HUES6 (cell line): Measurements from ENCODE around the gene SEMA4D.

Experiments
- H3K27ac ChIP-seq: 2 replicates; pipeline ENCODE4 v1.7.0; 2013; ENCODE audit warnings: low read depth, mild to moderate bottlenecking, low read length, inconsistent platforms
- H3K27me3 ChIP-seq: 2 replicates; pipeline ENCODE4 v1.6.1; 2013; ENCODE audit warnings: low read length; ENCODE audit not compliant: control insufficient read depth, insufficient read depth
- H3K36me3 ChIP-seq: 2 replicates; pipeline ENCODE4 v1.6.1; 2013; ENCODE audit warnings: low read length; ENCODE audit not compliant: control insufficient read depth, insufficient read depth
- H3K4me1 ChIP-seq: 2 replicates; pipeline ENCODE4 v1.6.1; 2013; ENCODE audit warnings: low read length; ENCODE audit not compliant: control insufficient read depth, insufficient read depth
- H3K4me3 ChIP-seq: 2 replicates; pipeline ENCODE4 v1.5.1; 2013; ENCODE audit warnings: low read depth, low read length
- H3K9ac ChIP-seq: one replicate; pipeline ENCODE4 v1.6.1; 2013; ENCODE audit warnings: mild to moderate bottlenecking, low read length
- H3K9me3 ChIP-seq: 2 replicates; pipeline ENCODE4 v1.6.1; 2013; ENCODE audit warnings: low read depth, low read length; ENCODE audit not compliant: control insufficient read depth, insufficient read depth

SEMA4D gene

DNA sequence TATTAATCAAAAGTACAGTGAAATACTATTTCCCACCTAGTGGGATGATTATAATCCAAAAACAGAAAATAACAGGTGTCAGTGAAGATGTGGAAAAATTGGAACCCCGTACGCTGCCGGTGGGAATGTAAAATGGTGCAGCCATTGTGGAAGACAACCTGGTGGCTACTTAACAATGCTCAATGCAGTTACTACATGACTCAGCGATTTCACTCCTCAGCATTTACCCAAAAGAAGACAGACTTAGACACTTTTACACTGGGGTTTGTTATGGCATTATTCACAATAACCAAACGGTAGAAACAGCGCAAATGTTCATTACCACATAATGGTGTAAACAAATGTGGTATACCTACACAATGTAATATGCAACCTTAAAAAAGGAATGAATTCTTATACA lies 155.7 kb downstream of the SEMA4D start:
- no peaks in the 10 kb centered on the region for H3K9me3 ChIP-seq
- no peak overlapping the region for H3K9ac ChIP-seq
- no peak overlapping the region for H3K27ac ChIP-seq
- H3K4me3 ChIP-seq = no peak overlapping the region
- H3K4me1 ChIP-seq = no peaks in the 10 kb centered on the region
- no peaks in the 10 kb centered on the region for H3K27me3 ChIP-seq
- H3K36me3 ChIP-seq = peaks cover 94% of the 10 kb centered on the region

DNA sequence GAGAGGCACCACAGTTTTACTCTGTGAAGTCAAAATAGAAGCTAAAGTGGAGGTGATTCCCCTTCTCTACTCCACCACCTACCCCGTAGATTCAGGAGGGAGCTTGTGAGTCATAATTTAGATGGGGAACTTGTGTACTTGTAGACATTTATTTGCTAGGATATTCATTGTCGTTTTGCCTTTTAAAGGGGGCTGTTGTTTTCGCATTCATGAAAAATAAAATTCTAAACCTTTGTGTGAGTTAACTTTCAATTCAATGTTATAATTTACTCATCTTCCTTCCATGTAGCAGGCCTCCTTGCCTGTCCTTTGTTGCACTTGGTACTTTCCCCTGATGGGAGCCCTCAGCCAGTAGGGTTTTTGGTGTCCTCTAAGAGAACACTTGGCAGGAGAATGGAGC lies 157.6 kb downstream of the SEMA4D start:
- no peaks in the 10 kb centered on the region for H3K27me3 ChIP-seq
- no peaks in the 10 kb centered on the region for H3K4me1 ChIP-seq
- no peak overlapping the region for H3K9ac ChIP-seq
- peaks cover 93% of the 10 kb centered on the region for H3K36me3 ChIP-seq
- no peak overlapping the region for H3K27ac ChIP-seq
- H3K4me3 ChIP-seq = no peak overlapping the region
- H3K9me3 ChIP-seq = no peaks in the 10 kb centered on the region

- H3K36me3 ChIP-seq = peaks cover 93% of the 10 kb centered on the region
- H3K27ac ChIP-seq = no peak overlapping the region
- H3K4me3 ChIP-seq = no peak overlapping the region
- H3K4me1 ChIP-seq = no peaks in the 10 kb centered on the region
- H3K9me3 ChIP-seq = no peaks in the 10 kb centered on the region
- no peak overlapping the region for H3K9ac ChIP-seq
- H3K27me3 ChIP-seq = no peaks in the 10 kb centered on the region
Measured at GRCh38 chr9:89339807-89340206, 158.1 kb downstream of the SEMA4D start.

DNA sequence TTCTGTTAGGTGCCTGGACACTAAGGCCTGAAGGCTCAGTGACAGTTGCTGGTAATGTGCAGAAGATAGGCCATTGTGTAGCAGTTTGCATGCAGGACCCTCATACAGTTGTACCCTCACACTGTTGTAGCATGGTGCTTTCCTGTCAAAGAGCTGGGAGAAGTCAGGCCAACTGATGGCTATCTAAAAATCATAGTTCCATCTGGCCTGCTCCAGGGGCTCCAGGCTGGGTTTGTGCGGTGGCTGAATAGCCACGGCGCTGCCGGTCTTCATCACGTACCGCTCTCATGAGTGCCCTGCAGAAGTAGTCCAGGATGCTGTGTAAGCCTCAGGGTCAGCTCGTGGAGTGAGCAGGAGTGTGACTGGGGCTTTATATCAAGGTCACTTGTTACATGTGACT lies 167.4 kb downstream of the SEMA4D start:
- H3K9ac ChIP-seq = no peak overlapping the region
- H3K4me3 ChIP-seq = no peak overlapping the region
- H3K9me3 ChIP-seq = no peaks in the 10 kb centered on the region
- no peaks in the 10 kb centered on the region for H3K4me1 ChIP-seq
- peaks cover 97% of the 10 kb centered on the region for H3K36me3 ChIP-seq
- no peaks in the 10 kb centered on the region for H3K27me3 ChIP-seq
- no peak overlapping the region for H3K27ac ChIP-seq

- no peak overlapping the region for H3K27ac ChIP-seq
- H3K4me1 ChIP-seq = no peaks in the 10 kb centered on the region
- no peaks in the 10 kb centered on the region for H3K9me3 ChIP-seq
- peaks cover 95% of the 10 kb centered on the region for H3K36me3 ChIP-seq
- no peak overlapping the region for H3K9ac ChIP-seq
- H3K27me3 ChIP-seq = no peaks in the 10 kb centered on the region
- no peak overlapping the region for H3K4me3 ChIP-seq
Measured at GRCh38 chr9:89329917-89330316, 168.0 kb downstream of the SEMA4D start.

- H3K9me3 ChIP-seq = no peaks in the 10 kb centered on the region
- no peak overlapping the region for H3K27ac ChIP-seq
- H3K4me1 ChIP-seq = no peaks in the 10 kb centered on the region
- H3K4me3 ChIP-seq = no peak overlapping the region
- no peak overlapping the region for H3K9ac ChIP-seq
- H3K27me3 ChIP-seq = no peaks in the 10 kb centered on the region
- peaks cover 77% of the 10 kb centered on the region for H3K36me3 ChIP-seq
Measured at GRCh38 chr9:89328064-89328463, 169.8 kb downstream of the SEMA4D start.

GRCh38 chr9:89325733-89326132 lies 172.2 kb downstream of the SEMA4D start:
- Histone ChIP-seq H3K4me1 (no peaks in the 10 kb centered on the region), H3K36me3 (peaks cover 65% of the 10 kb centered on the region)

DNA sequence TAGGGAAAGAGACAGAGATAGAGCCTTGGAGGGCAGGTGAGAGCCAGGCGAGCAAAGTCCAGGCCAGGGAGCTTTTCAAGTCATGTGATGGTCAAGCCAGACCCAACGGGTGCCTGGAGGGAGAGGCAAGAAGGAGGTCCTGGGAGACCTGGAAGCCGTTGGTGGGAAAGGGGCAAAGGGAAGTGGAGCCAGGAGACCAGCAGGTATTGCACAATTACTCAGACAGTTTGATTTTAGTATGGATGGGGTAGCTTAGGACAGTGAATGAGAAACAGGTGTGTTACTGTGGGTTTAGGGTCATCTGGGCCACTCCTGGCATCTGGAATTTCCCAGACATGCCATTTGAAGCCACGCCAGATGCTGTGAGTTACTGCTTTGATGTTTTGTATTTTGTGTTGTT lies 174.5 kb downstream of the SEMA4D start:
- H3K4me3 ChIP-seq = no peak overlapping the region
- no peak overlapping the region for H3K9ac ChIP-seq
- peaks cover 5% of the 10 kb centered on the region; the same call in 1 of the 2 replicates for H3K4me1 ChIP-seq
- H3K27ac ChIP-seq = no peak overlapping the region
- H3K27me3 ChIP-seq = no peaks in the 10 kb centered on the region
- no peaks in the 10 kb centered on the region for H3K9me3 ChIP-seq
- H3K36me3 ChIP-seq = peaks cover 41% of the 10 kb centered on the region

More at GRCh38 chr9:89325733-89326132, 172.2 kb downstream of the SEMA4D start:
- Histone ChIP-seq H3K9me3 (no peaks in the 10 kb centered on the region), H3K27me3 (no peaks in the 10 kb centered on the region), H3K4me3 (no peak overlapping the region), H3K9ac (no peak overlapping the region), H3K27ac (no peak overlapping the region)

- no peaks in the 10 kb centered on the region for H3K27me3 ChIP-seq
- H3K27ac ChIP-seq = peak overlapping the region; percentile 95
- H3K9me3 ChIP-seq = no peaks in the 10 kb centered on the region
- peaks cover 45% of the 10 kb centered on the region for H3K36me3 ChIP-seq
- peak overlapping the region; percentile 80 for H3K4me3 ChIP-seq
- peaks cover 14% of the 10 kb centered on the region for H3K4me1 ChIP-seq
- peak overlapping the region; percentile 97 for H3K9ac ChIP-seq
Measured at GRCh38 chr9:89319015-89319905, 178.7 kb downstream of the SEMA4D start.

GRCh38 chr9:89318123-89319014 lies 179.5 kb downstream of the SEMA4D start, which contains the start of gene SECISBP2:
Gene SECISBP2 (plus strand): TSS chr9:89318500. CDS start chr9:89318577, 77 bp downstream.
- no peaks in the 10 kb centered on the region for H3K9me3 ChIP-seq
- peaks cover 21% of the 10 kb centered on the region for H3K4me1 ChIP-seq
- H3K9ac ChIP-seq = peak within 1 kb of the TSS; percentile 97
- H3K4me3 ChIP-seq = peak within 1 kb of the TSS; percentile 80
- peak within 1 kb of the TSS; percentile 95 for H3K27ac ChIP-seq
- peaks cover 54% of the 10 kb centered on the region for H3K36me3 ChIP-seq
- no peaks in the 10 kb centered on the region for H3K27me3 ChIP-seq

DNA sequence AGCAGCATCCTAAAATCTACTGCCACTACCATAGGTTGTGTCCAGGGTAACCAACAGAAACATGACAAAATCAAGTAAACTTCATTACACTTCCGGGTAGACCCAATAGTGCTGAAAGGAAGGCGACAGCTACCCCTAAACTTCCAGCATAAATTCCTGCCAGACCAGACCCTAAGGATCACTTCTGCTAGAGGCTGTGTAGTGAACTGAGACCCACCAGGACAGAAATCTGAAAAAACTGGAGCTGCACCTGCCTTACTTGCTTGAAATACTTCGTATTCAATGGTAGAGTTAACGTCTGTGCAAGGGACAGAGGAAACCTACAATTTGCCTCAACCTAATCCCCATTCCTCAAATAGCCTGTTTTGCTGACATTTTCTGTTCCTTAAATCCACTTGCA lies 180.6 kb downstream of the SEMA4D start:
- Histone ChIP-seq H3K9ac (peak overlapping the region; percentile 46), H3K36me3 (peaks cover 53% of the 10 kb centered on the region), H3K27me3 (no peaks in the 10 kb centered on the region), H3K9me3 (no peaks in the 10 kb centered on the region), H3K4me3 (peak overlapping the region; percentile 80), H3K27ac (peak overlapping the region; percentile 95; the same call in 1 of the 2 replicates), H3K4me1 (peaks cover 21% of the 10 kb centered on the region)
